Erythroblast (primary cell): ENCODE results near the gene SH3D19.

Experiments used
- GATA1 ChIP-seq: IDR thresholded peaks from 2 replicates; pipeline ENCODE4 v1.6.1; 2011; ENCODE audit warnings: low read depth, mild to moderate bottlenecking, control low read depth, low read length, moderate library complexity
- POLR2A ChIP-seq: IDR thresholded peaks from 2 replicates; pipeline ENCODE4 v1.6.1; 2011; ENCODE audit warnings: mild to moderate bottlenecking, low read length

DNA sequence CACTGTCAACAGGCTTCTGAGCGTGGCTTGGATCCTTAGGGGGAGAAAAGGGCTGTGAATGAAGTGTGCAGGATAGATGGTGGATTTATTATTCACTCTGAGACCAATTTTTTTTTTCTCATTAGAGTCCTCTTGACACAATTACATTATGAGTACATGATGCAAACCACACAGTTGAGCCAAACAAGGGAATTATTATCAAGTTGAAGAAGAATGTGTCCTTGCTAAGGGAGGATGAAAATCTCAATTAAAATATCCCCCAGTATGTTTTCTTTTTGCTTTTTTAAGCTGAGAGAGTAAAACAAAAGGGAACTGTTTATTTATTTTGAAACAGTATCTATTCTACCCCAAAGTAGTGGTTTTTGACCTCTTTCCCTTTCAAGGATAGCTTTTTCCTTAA lies 185.6 kb downstream of the SH3D19 start:
- no peak for TF ChIP-seq POLR2A
- no peak for TF ChIP-seq GATA1
